Testis (tissue), 2 donors: ENCODE measurements around the gene LDLRAD4.

Source experiments
- POLR2A ChIP-seq: fragments of 450-650 bp; IDR thresholded peaks from one replicate; pipeline ENCODE4 v1.6.1; 2017; ENCODE audit warnings: antibody characterized with exemption, mild to moderate bottlenecking, moderate library complexity
- TF ChIP-seq, protein P1 (sequence below), 3 experiments: fragments of 450-650 bp in 2 of 3; fragments of 200-600 bp in 1 of 3; sonication (generic) in 1 of 3; IDR thresholded peaks; one replicate each; pipeline ENCODE4 v1.5.1; 2016 to 2019; ENCODE audit warnings: antibody characterized with exemption in 3 of 3, mild to moderate bottlenecking in 2 of 3, moderate library complexity in 1 of 3

- TF ChIP-seq, protein P1, sequence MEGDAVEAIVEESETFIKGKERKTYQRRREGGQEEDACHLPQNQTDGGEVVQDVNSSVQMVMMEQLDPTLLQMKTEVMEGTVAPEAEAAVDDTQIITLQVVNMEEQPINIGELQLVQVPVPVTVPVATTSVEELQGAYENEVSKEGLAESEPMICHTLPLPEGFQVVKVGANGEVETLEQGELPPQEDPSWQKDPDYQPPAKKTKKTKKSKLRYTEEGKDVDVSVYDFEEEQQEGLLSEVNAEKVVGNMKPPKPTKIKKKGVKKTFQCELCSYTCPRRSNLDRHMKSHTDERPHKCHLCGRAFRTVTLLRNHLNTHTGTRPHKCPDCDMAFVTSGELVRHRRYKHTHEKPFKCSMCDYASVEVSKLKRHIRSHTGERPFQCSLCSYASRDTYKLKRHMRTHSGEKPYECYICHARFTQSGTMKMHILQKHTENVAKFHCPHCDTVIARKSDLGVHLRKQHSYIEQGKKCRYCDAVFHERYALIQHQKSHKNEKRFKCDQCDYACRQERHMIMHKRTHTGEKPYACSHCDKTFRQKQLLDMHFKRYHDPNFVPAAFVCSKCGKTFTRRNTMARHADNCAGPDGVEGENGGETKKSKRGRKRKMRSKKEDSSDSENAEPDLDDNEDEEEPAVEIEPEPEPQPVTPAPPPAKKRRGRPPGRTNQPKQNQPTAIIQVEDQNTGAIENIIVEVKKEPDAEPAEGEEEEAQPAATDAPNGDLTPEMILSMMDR (IDR thresholded peaks at IDR 0.05) = no peak
- TF ChIP-seq POLR2A = no peak
Observed at GRCh38 chr18:13448335-13448795, 229.8 kb downstream of the LDLRAD4 start.
